Rectal smooth muscle tissue (tissue), 1 donor: ENCODE data around the gene CATSPER1.

ENCODE experiments used
- H3K27ac ChIP-seq: one replicate; pipeline ENCODE4 v1.7.0; 2013; ENCODE audit warnings: low read depth, low read length, inconsistent platforms
- H3K27me3 ChIP-seq: one replicate; pipeline ENCODE4 v1.7.0; 2013; ENCODE audit warnings: low read length; ENCODE audit not compliant: control insufficient read depth, insufficient read depth
- H3K36me3 ChIP-seq: one replicate; pipeline ENCODE4 v1.7.0; 2013; ENCODE audit warnings: low read length; ENCODE audit not compliant: control insufficient read depth, insufficient read depth
- H3K4me1 ChIP-seq: one replicate; pipeline ENCODE4 v1.7.0; 2013; ENCODE audit warnings: low read length; ENCODE audit not compliant: control insufficient read depth, insufficient read depth
- H3K4me3 ChIP-seq: one replicate; pipeline ENCODE4 v1.7.0; 2013; ENCODE audit warnings: low read length
- H3K9ac ChIP-seq: one replicate; pipeline ENCODE4 v1.7.0; 2013; ENCODE audit warnings: low read length

The CATSPER1 gene

DNA sequence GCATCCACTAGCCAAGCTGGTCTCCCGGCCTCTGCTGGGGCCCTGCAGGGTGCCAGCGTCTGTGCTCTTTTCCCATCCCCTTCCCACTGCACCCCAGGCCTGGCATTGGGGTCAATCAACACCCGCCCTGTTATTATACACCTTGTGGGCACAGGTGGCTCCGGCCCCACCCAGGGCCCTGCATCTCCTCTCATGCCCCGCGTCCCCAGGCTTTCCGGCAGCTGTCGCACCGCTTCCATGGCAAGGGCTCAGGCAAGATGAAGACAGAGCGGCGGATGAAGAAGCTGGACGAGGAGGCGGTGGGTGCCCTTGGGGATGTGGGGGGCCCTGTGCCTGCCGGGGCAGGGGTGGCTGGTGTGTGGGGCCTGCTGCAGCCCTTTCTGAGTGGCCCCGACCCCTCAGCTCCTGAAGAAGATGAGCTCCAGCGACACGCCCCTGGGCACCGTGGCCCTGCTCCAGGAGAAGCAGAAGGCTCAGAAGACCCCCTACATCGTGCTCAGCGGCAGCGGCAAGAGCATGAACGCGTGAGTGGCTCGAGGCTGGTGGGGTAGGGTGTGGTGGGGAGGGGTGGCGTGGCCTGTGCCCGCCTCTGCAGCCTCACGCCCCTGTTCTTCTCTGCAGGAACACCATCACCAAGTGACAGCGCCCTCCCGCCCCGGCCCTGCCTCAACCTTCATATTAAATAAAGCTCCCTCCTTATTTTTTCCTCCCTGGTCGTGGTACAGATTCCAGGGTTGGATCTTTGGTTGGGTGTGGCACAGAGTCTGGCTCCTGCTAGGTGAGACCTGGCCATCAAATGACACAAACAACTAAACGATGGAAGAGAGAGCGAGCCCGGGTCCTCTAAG lies 47.7 kb downstream of the CATSPER1 start:
- H3K27me3 ChIP-seq = no peaks in the 10 kb centered on the region
- H3K27ac ChIP-seq = no peak overlapping the region
- H3K4me1 ChIP-seq = no peaks in the 10 kb centered on the region
- H3K36me3 ChIP-seq = peaks cover 24% of the 10 kb centered on the region
- no peak overlapping the region for H3K4me3 ChIP-seq
- H3K9ac ChIP-seq = no peak overlapping the region

DNA sequence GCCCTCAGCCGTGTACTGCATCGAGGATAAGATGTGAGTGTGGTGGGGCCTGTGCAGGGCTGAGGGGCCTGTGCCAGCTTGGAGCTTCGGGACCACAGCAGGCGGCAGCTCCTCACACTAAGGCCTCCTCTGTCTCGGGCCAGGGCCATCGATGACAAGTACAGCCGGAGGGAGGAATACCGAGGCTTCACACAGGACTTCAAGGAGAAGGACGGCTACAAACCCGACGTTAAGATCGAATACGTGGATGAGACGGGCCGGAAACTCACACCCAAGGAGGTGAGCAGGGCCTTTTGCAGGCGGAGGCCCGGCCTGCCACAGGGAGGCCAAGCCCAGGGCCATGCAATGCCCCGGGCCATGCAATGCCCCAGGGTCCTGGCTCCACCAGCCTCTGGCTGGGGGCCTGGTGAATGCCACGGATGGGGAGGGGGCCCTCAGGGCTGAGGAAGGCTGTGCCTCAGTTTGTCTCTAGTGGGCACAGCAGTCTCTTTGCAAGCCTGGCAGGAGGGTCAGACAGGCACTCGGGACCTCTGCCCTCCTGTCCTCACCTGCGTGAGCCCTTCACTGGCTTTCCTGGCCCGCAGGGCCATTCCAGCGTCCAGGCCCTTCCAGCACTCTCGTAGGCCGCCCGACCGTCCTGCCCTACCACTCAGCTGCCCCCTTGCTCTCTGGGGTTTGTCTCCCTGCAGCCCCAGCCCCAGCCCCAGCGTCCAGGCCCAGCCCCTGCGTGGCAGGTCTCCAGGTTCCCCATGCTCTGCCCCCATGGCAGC lies 48.5 kb downstream of the CATSPER1 start:
- Histone ChIP-seq H3K27ac (no peak overlapping the region), H3K27me3 (no peaks in the 10 kb centered on the region), H3K4me1 (no peaks in the 10 kb centered on the region), H3K4me3 (no peak overlapping the region), H3K9ac (no peak overlapping the region), H3K36me3 (peaks cover 25% of the 10 kb centered on the region)

DNA sequence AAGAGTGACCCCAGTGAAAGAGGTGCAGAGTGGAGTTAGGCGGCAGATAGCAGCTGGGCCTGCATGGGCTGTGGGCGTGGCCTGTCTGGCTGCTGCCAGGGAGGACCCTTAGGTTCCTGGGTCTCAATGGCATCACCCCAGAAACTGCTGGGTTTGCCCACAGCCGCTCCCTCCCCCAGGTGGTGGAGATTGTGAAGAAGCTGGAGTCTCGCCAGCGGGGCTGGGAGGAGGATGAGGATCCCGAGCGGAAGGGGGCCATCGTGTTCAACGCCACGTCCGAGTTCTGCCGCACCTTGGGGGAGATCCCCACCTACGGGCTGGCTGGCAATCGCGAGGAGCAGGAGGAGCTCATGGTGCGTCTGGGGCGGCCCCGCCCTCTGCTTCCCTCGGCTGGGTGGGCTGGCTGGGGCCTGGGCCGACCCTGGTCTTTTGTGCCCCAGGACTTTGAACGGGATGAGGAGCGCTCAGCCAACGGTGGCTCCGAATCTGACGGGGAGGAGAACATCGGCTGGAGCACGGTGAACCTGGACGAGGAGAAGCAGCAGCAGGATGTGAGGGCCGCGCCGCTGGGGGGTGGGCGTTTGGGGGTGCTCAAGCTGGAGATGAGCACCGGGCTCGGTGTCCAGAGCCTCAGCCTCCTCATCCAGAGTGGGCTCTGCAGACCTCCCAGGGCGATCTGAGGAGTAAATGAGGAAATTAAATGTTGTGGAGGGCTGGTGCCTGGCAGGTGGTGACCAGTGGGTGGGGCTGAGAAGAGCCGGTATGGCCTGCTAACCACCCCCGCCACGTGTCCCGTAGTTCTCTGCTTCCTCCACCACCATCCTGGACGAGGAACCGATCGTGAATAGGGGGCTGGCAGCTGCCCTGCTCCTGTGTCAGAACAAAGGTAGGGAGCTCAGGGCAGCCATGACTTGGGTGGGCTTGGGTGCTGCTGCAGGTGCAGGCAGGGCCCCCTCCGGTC lies 49.8 kb downstream of the CATSPER1 start:
- Histone ChIP-seq H3K27ac (no peak overlapping the region), H3K27me3 (no peaks in the 10 kb centered on the region), H3K9ac (no peak overlapping the region), H3K4me1 (no peaks in the 10 kb centered on the region), H3K36me3 (peaks cover 25% of the 10 kb centered on the region), H3K4me3 (no peak overlapping the region)

DNA sequence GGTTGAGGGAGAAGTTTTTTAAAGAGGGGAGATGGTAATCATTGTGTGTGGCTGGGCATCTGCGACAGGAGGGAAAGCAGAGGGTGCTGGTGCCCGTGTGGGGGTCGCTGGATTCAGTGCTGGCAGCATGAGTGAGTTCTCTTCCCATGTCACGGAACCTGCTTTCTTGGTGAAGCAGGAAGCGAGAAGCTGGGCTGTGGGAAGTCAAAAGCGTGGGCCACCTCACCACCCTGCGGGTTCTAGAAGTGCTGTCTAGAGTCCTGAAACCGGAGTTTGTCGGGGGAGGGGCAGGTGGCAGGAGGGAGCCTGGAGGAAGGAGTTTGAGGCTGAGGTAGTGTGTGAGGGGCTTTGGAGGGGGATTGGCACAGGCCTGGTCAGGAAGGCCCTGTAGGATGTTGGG lies 50.5 kb downstream of the CATSPER1 start:
- no peaks in the 10 kb centered on the region for H3K27me3 ChIP-seq
- H3K27ac ChIP-seq = no peak overlapping the region
- H3K4me1 ChIP-seq = no peaks in the 10 kb centered on the region
- no peak overlapping the region for H3K9ac ChIP-seq
- peaks cover 25% of the 10 kb centered on the region for H3K36me3 ChIP-seq
- H3K4me3 ChIP-seq = no peak overlapping the region

DNA sequence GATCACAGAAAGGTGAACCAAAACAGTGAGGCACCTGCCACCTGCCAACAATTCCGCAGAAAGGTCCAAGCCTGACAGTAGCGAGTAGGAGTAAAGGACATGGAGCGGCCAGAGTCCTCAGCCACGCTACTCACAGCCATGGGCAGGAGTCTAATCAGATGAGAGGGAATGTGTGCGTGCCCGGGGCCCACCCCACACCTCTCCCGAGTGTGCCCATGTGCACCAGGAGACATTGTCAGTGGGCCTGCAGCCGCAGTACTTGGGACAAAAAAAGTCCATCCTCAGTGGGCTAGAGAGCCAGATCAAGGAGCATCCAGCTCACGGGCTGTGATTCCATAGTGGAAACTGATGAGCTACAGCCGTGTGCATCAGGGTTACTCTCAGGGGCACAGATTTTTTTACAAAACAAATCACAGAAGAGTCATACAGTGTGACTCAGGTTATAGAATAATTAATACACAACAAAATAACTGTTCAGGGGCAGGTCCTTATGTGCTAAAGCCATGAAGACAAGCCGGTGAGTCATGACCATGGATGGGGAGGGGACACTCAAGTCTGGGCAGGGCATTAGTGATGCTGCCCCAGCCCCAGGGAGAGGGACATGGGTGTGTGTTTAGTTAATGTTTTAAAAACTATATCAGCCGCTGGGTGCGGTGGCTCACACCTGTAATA lies 52.7 kb downstream of the CATSPER1 start:
- no peak overlapping the region for H3K9ac ChIP-seq
- no peaks in the 10 kb centered on the region for H3K4me1 ChIP-seq
- H3K27ac ChIP-seq = no peak overlapping the region
- H3K36me3 ChIP-seq = peaks cover 27% of the 10 kb centered on the region
- no peak overlapping the region for H3K4me3 ChIP-seq
- H3K27me3 ChIP-seq = no peaks in the 10 kb centered on the region

DNA sequence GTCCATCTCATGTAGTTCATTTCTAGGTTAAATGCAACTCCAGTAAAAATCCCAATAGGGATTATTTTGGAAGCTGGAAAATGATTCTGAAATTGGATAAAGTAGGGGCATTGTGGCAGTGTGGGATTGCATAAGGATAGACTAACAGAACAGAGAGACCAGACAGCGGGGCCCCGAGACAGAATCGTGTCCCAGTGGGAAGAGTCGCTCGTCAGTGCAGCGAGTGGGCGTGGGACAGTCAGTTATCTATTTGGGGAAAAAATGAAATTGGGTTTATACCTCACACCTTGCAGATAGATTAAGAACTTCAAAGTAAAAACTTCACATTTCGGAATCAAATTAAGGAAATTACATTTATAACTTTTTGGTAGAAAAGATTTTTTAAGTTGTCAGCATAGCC lies 54.2 kb downstream of the CATSPER1 start:
- Histone ChIP-seq H3K9ac (no peak overlapping the region), H3K4me3 (no peak overlapping the region), H3K36me3 (peaks cover 29% of the 10 kb centered on the region), H3K4me1 (no peaks in the 10 kb centered on the region), H3K27ac (no peak overlapping the region), H3K27me3 (no peaks in the 10 kb centered on the region)

DNA sequence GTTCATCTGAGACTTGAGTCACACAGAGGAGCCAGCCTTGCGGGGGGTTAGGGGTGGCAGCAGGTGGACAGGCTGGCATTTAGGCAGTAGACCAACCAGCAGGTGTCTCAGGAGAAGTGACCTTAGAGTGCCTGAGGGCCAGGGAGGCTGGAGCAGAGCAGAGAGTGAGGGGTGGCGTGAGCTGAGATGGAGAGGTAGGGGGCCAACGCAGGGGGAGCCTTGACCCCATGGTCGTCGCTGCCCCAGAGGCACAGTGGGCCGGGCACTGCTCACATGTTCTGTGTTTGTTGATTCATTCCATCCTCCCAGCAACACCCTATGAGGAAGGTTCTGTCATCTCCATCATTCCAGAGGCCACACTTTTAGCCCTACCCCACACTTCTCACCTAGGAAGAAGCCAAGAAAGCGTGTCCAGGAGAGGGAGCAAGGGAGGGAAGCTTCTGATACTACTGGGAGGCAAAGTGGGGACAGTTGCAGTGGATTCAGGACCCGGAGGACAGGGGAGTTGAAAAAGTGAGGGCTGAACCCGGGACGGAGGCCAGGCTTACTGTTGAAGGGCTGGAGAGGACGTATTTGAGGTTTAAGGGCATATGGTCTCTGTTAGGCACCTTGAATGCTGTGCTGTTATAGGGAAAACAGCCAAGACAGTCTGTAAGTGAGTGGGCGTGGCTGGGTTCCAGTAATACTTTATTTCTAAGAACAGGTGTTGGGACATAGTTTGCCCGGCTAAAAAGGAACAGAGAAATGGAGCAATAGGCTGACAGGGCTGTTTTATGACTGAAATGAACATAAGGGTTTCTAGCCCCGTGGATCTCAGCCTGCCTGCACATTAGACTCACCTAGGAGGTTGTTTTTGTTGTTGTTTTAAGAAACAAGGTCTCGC lies 57.4 kb downstream of the CATSPER1 start:
- Histone ChIP-seq H3K27me3 (no peaks in the 10 kb centered on the region), H3K9ac (no peak overlapping the region), H3K4me1 (peaks cover 1% of the 10 kb centered on the region), H3K4me3 (no peak overlapping the region), H3K36me3 (peaks cover 45% of the 10 kb centered on the region), H3K27ac (no peak overlapping the region)

DNA sequence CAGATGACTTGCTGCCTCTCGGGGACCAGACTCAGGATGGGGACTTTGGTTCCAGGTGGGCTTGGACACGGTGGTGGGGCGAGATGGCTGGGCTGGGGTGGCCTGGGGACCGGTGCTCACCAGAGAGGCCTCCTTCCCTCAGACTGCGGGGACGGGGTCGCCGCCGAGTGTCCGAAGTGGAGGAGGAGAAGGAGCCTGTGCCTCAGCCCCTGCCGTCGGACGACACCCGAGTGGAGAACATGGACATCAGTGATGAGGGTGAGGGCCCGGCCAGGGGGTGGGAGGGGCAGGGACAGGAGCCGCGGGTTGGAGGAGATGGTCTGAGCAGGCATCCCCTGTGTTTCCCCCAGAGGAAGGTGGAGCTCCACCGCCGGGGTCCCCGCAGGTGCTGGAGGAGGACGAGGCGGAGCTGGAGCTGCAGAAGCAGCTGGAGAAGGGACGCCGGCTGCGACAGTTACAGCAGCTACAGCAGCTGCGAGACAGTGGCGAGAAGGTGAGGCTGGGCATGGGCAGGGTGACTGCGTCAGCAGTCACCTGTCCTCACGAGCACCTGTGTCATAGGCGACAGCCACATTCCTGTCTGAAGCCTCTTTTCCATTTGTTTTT lies 58.8 kb downstream of the CATSPER1 start:
- Histone ChIP-seq H3K27ac (no peak overlapping the region), H3K4me3 (no peak overlapping the region), H3K9ac (no peak overlapping the region), H3K36me3 (peaks cover 43% of the 10 kb centered on the region), H3K27me3 (no peaks in the 10 kb centered on the region), H3K4me1 (peaks cover 11% of the 10 kb centered on the region)
